ENCODE data around the gene TCEA3.

Gene TCEA3

DNA sequence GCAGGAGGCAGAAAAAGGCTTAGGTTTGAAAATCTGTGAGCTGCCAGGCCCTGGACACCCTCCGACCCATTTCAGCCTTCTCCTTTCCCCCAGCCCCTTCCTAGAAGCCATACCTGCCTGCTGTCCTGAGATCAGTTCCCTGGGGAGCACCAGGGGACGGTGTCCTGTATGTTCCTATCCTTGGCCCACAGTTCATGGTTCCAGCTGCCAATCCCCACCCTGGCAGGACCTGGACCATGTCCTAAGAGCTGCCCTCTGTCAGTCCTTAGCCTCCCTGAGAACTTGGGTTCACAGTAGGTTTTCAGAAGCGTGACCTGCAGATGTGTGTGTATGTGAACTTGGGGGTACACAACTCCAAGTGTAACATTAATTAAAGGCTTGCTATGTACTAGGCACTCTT lies 3.8 kb downstream of the TCEA3 start:
- DNase-seq = no peak

DNA sequence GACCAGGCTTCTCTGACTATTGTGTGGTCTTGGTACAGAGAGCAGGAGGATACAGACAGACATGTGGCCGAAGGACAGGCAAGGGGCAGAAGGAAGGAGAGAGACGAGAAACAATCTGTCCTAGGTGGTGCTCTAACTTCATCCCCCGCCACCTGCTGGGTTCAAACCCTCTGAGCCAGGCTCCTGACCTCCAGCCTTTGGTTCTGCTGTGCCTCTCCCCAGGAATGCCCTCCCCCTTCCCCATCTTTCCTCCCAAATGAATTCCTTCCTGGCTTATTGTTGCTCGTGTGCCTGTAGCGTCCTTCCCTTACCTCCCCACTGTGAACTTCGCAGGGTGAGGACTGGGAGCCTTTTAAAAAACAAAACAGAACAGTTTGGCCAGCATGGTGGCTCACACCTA lies 5.4 kb downstream of the TCEA3 start:
- DNase-seq = no peak

DNA sequence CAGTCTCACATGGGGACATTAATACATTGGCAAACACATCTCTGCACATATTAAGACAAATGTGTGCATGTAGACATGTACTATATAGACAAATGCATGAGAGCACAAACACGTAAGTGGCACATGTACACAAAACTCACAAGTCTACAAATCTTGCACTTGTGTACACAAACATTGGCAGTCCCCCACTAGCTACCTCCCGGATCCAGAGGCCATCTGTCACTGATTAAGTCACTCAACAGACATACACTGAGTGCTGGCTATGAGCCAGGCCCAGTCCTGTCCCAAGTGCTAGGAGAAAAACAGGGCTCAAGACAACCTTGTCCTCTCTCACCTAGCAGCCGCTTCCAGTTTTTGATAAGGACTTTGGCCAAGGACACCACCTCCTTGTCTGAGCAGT lies 7.0 kb downstream of the TCEA3 start:
- no peak for DNase-seq

DNA sequence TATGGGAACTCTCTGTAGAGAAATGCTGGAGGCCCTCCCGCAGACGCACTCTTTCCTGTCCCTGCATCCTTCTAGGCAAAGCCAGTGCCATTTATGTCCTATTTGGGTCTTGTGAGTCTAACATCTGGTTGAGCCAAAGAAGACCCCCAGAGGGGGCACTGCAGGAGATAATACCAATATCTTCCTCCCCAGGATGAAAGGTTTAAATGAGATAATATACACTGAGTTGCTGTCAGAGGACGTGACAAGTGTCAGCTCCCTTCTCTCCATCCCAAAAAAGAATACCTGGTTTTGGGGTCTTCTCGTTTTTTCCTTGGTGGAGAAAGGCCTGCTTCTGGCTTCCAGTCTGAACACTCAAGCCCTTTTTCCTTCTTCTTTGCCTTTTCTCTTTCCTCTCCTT lies 7.6 kb downstream of the TCEA3 start:
- DNase-seq = no peak

DNA sequence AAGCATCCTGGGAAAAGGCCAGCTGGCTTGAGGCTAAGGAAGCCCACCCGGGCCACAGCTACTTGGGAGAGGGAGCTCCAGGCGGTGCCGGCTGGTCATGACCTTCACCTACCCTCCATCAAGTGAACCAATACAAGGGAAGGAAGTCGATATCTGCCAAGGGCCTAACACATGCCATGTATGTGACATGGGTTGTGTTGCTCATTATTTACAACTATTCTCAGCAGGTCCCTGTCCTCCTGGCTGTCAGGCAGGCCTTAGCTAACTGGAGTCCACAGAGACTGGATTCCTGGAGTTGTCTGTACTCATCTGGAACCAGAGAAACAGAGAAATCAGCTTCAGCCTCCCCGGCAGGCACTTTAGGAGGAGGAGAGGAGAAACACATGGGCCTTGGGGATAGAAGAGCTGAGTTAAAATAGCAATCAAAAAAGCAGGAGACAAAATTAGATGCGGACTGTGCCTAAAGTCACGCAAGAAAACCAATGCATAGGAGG lies 15.7 kb downstream of the TCEA3 start:
- no peak for DNase-seq

DNA sequence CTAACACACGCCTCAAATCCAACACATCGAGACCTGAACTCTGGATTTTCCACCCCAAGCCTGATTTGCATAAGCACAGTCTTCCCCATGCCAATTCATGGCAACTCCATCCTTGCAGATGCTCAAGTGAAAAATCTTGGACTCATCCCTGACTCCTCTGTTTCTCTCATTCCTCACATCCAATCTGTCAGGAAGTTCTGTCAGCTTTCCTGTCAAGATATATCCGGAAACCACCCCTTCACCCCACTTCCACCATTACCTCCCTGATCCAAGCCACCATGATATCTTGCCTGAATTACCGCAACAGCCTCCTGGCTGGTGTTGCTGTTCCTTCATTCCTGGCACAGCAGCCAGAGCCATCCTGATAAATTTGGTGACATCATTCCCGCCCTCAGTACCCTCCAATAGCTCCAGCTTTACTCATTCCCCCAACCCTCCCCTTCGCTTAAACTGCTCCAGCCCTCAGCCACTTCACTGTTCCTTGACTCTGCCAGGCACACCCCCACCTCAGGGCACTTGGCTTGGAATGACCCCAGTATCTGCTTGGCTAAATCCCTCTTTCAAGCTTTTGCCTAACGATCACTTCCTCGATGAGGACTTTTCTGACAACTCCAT lies 17.4 kb downstream of the TCEA3 start:
- DNase-seq = no peak

DNA sequence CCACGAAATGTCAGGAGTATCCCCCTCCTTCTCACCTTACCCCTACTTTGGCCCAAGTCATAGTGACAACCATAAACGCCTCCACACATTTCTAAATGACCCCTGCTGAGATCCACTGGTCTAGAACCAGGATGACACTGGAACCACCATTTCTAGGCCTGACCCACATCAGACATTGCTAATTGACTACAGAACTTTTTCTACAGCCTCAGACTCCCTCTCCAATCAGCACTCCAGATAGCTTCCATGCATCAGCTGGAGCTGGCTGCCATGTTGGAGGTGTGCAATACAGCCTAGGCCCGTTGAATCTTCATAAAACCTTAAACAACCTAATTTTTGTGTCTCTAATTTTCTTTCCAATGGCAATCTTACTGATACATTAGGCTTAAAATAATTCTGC lies 18.6 kb downstream of the TCEA3 start:
- no peak for DNase-seq

DNA sequence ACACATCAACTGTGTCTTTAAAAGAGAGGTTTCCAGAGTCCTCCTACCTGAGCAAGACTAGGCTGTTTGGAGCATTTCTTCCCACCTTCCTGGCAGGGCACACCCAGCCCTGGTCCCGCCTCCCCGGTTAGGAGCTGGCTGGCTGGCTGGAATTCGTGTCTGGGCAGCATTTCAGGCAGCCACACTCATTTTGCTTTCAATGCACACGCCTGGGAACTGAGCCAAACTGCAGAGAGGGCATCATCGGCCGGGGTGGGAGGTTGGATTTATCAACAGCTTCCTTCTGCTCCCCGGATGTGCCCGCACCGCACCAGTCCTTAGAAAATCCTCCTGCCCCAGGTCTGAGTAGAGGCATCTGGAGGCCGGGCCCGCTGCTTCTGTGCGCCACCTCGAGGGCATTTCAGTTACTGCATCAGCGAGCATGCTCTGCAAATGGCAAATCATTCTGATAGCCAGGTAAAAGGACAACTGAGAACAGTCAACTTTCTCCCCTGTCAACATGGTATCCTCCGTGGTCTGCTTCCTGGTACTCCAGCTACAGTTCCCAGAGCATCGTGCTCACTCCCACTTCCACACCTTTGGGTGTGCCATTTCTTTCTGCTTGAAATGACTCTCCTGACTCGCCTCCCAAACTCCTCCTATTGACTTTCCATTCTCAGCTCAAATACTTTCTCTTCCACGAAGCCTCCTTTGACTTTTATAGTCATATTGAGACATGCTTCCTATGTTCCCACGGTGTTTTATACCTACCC lies 20.6 kb downstream of the TCEA3 start:
- peak; percentile 84 for DNase-seq

DNA sequence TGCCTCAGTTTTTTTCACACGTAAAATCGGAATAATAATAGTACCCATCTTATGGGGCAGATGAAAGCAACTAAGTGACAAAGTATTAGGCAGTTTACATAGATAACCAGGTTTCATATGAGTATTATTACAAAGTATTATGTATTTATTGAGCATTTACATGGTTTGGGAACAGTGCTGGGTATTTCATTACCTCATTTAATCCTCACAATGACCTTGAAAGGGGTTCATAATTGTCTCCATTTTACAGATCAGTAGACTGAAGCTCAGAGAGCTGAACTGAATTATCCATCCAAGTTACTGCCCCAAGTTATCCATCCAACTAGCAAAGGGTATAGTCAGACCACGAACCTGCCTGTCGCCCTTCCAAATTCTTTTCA lies 21.2 kb downstream of the TCEA3 start:
- no peak for DNase-seq

DNA sequence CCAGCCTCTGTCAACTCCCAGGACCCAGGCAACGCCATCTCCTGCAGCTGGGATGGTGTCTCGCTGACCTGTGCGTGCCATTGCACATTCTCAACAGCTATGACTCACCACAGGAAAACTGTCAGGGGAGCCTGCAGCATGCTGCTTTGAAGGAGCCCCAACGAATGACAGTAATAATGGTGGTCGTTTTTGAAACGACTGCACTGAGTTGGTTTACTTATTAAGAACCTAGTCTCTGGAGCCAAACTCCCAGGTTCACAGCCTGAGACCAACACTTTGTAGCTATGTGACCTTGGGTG lies 21.6 kb downstream of the TCEA3 start:
- no peak for DNase-seq

DNA sequence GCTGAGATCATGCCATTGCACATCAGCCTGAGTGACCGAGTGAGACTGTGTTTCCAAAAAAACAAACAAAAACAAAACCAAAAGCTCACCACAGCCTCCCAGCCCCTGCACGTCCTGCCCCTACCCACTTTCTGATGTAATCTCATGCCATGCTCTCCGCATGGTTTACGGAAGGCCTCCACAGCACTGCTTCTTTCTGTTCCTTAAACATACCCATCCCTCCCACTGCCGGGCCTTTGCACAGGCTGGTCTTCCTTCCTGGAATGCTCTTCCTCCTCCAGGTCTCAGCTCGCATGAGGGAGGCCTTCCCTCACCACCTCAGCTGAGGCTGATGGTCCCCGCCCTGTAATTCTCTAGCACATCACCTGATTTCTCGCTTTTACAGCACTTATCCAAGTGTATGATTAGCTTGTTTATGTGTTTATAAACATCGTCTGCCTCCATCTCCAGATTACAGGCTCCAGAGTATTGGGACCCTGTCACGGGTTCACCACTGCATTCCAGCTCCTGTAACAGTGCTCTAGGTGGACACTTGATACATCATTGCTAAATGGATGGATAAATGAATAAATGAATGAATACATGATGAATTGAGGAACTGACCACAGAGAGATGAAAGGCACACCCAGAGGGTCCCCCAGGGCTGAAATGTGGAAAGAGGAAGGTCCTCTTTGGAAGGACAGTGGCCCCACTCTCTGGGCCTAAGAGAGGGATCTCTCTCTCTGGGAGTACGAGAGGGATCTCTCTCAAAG lies 22.1 kb downstream of the TCEA3 start:
- no peak for DNase-seq

DNA sequence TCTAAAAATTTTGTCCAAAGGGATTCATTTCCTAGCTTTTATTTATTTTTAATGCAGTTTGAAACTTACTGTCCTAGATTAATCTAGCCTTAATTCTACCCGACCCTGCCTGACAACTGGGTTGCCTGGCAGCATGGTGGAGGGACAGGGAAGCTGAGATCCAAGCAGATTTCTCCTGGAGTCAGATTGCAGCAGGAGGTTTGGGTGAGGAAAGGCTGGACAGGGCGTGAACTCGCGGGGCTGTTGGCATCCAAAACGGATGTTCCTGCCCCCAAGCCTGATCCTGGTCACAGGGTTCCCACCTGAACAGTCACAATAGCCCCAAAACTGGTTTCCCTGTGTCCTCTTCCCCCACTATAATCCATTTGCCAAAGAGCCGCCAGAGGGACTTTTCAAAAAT lies 23.2 kb downstream of the TCEA3 start:
- DNase-seq = no peak

DNA sequence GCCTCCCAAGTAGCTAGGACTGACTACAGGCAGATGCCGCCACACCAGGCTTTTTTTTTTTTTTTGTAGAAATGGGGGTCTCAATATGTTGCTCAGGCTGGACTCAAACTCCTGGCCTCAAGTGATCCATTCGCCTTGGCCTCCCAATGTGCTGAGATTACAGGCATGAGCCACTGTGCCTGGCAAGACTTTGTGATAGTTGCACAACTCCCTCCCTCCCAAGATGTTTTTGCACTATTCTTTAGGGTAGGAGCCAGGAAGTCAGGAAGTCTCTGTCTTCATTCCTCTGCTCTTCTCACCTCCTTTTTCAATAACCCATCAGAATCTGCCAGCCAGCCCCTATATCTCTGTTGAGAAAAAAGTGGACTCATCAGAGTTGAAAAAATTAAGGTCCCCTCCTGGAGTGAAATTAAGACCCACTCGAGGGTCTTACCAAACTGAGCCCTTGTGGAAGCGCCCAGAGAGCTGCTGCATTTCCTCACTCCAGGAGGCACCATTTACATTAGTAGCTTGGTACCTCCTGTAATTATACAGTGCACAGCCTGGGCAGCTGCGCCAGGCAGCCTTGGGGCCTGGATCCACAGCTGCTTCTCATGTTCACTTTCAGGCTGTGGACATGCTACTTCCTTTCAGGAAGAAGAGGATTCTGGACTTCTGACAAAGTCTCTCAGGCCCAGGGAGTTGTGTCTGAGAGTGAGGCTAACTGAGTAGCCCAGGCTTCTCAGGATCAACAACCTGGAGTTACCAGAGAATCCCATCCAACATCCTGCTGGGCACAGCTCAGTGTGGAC lies 24.0 kb downstream of the TCEA3 start:
- DNase-seq = no peak

DNA sequence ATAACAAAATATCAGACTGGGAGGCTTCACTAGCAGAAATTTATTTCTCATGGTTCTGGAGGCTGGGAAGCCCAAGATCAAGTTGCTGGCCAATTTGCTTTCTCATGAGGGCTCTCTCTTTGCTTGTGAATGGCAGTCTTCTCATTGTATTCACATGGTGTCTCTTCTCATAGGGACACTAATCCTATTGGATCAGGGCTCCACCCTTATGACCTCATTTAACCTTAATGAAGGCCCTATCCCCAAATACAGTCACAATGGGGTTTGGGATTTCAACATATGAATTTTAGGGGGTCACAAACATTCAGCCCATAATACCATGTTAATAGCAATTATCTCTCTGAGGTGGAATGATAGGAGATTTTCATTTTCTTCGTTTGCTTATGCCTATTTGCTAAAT lies 25.3 kb downstream of the TCEA3 start:
- DNase-seq = no peak

DNA sequence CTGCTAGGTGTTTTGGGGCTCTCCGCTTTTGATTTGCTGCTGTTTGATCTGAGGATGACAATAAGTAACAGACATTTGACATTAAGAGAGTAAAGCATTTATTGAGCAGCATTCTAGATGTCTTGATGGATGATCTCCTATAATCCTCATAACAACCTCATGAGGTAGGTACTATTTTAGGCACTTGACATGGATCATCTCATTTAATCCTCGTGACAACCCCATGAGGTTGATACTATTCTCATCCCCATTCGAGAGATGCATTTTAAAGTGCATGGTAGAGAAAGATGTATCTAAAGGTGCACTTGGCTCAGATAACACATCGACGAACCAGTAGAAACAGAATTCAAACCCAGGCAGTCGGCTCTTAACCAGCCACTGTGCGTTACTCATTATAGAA lies 26.6 kb downstream of the TCEA3 start:
- no peak for DNase-seq

DNA sequence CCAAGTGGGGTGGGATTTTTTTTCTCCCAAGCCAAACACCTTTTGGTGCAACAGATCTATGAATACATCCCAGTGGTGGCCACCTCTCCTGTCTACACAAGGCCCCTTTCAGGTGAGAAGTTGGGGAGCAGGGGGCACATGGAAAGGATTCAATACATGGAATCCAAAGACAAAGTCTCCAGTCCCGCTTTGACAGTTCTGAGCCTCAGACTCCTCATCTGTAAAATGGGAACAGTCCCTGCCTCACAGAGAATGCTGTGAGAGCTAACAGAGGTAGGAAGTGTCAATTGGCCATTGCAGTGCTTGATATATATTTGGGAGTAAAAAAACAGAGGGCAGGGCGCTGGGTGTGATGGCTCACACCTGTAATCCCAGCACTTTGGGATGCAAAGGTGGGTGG lies 28.2 kb downstream of the TCEA3 start:
- DNase-seq = no peak

DNA sequence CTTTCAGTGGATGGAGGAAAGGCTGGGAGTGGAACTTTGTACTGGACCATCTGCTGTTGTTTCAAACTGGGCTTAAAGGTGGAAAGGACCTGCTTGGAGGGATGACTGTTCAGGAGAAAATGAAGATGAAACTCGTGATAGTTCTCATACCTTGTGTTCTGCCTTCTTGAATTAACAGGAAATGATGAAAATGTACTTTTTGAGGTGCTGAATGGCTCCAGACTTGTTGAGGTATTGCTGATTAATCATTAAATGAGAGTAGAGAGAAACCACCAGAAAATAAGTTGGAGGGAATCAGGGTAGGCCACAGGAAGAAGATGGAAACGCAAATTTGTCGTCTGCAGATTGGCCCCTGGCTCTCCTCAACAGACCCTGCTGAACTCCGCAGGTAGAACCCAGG lies 28.7 kb downstream of the TCEA3 start:
- no peak for DNase-seq

DNA sequence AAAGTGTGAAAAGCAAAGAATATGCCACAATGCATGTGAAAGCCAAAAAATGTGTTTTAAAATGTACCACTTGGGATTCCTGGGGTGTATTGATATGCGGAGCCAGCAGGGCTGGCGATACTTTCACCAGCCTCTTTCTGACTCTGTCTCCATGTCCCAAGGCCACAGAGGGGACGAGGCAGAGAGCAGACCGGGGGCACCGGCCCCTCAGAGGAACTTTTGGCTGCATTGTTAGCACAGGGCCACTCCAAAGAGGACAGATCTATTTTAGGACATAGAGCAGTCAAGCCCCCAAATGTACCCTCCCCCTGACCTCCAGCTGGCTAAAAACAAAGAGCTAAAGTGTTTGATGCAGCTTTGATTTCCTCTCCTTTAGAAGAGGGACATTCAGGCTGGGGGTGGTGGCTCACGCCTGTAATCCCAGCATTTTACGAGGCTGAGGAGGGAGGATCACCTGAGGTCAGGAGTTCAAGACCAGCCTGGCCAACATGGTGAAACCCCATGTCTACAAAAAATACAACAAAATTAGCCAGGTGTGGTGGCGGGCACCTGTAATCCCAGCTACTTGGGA lies 29.3 kb downstream of the TCEA3 start:
- DNase-seq = no peak

DNA sequence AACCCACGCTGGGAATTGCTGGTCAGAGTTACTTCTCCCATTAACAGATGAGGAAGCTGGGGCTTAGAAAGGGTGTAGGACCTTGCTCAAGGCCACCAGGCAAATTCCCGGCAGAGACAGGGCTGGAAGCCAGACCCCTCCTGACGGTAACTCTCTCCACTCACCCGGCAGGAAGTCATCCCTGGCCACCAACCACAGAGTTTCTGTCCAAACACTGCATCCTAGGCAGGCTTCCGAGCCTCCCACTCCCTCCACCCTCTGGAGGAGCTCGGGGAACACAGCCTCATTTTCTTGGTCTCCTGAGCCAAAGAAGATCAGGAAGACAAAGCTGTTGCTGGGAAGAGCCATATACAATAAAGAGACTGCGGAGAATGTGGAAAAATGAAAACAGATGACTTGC lies 29.9 kb downstream of the TCEA3 start:
- no peak for DNase-seq

DNA sequence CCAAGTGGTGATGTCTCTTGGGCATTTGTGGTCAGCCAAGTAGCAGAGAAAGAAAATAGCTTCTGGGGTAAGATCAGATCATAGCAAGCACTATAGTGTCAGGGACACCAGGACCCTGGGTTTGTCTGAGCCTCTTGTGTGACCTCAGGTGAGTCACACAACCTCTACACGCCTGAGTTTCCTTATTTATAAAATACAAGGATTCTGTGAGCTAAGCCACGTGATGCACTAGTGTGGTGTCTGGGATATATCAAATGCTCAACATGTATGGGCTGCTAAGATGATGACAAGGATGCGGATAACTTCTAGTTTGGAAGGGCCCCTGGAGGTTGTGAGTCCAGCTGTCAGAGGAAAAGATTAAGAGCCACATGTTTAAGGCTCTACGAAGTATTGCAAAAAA lies 30.4 kb downstream of the TCEA3 start:
- DNase-seq = no peak

DNA sequence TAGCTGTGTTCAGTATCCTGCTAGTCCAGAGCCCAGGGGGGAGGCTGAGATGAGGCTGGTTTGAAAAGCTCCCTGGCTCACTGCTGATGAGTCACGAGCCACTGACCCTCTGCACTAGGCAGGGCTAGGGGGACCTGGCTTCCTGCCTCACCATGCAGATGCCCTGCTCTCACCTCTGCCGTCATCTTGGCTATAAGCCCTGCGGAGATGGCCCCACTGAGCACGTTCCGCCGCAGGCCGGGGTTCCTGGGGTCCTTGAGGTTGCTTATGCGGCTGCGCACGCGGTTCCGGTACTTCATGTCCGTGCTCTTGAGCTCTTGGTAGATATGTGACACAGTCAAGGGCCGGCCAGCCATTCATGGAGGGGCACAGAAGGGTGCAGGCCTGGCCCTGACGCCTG lies 30.8 kb downstream of the TCEA3 start:
- no peak for DNase-seq

DNA sequence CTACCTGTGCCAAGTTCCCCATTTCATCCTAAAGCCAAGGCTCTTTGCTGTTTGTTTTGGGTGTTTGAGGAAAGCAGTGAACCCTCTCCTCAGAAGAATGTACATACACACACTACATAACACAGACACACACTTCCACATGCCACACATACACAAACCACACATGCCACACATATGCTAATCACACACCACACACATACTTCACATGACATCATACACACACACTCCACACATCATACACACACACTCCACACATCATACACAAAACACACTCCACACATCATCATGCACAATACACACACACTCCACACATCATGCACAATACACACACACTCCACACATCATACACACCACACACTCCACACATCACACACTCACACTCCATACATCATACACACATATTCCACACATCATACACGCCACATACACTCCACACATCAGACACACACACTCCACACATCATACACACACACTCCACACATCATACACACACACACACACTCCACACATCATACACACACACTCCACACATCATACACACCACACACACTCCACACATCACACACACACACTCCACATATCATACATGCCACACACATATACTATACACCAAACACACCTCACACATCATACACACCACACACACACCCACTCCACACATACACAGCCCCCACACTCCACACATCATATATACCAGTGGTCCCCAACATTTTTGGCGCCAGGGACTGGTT lies 32.3 kb downstream of the TCEA3 start:
- no peak for DNase-seq
